GM12891 (cell line): Measurements from ENCODE around the gene SIVA1.

Experiments
- POLR2A ChIP-seq: IDR thresholded peaks from 2 replicates; pipeline ENCODE4 v1.6.1; 2011; ENCODE audit warnings: low read depth, low read length, control low read depth
- POLR2AphosphoS5 ChIP-seq: IDR thresholded peaks from 2 replicates; pipeline ENCODE4 v1.6.1; 2011; ENCODE audit warnings: low read depth, low read length, control low read depth
- SPI1 ChIP-seq: IDR thresholded peaks from 2 replicates; pipeline ENCODE4 v1.6.1; 2011; ENCODE audit warnings: low read depth, low read length, control low read depth
- TAF1 ChIP-seq: IDR thresholded peaks from 2 replicates; pipeline ENCODE4 v1.6.1; 2011; ENCODE audit warnings: low read depth, low read length, control low read depth

- TF ChIP-seq POLR2AphosphoS5 (no peak), POLR2A (no peak), SPI1 (no peak), TAF1 (no peak)
These were observed 1.2 kb upstream of the SIVA1 start for GRCh38 chr14:104751539-104752422.
